GM12872 (cell line): ENCODE measurements around the gene ZBTB37.

ENCODE experiments used
- CTCF ChIP-seq: IDR thresholded peaks from 3 replicates; pipeline ENCODE4 v1.5.1; 2011; ENCODE audit warnings: low read depth, mild to moderate bottlenecking, low read length, moderate library complexity; ENCODE audit not compliant: insufficient read depth

The ZBTB37 gene

GRCh38 chr1:173868266-173869020, at the start of gene ZBTB37:
Gene ZBTB37 (plus strand): TSS chr1:173868380. CDS start chr1:173870226, 1,846 bp downstream.
- TF ChIP-seq CTCF = no peak

GRCh38 chr1:173818459-173818858, 49.7 kb upstream of the ZBTB37 start:
- no peak for TF ChIP-seq CTCF

GRCh38 chr1:173821680-173822079, 46.5 kb upstream of the ZBTB37 start:
- no peak for TF ChIP-seq CTCF

- TF ChIP-seq CTCF = no peak
Measured at GRCh38 chr1:173823781-173824314, 44.3 kb upstream of the ZBTB37 start.

- TF ChIP-seq CTCF = no peak
Measured at GRCh38 chr1:173824315-173825081, 43.7 kb upstream of the ZBTB37 start, which contains the start of the genes CENPL and DARS2. Gene CENPL (minus strand): TSS chr1:173824883. CDS start chr1:173811299, 13,584 bp downstream. Gene DARS2 (plus strand): TSS chr1:173824673. CDS start chr1:173825230, 557 bp downstream.

- no peak for TF ChIP-seq CTCF
Measured at GRCh38 chr1:173827611-173828010, 40.6 kb upstream of the ZBTB37 start.

- no peak for TF ChIP-seq CTCF
Measured at GRCh38 chr1:173832748-173833147, 35.4 kb upstream of the ZBTB37 start.
